Measurements from ENCODE around the gene ANKRD33B.

- TF ChIP-seq ZNF34 (CRISPR knock-in tag; IDR thresholded peaks at IDR 0.05; ENCODE audit: borderline replicate concordance) (no peak), ZBTB33 (CRISPR knock-in tag; IDR thresholded peaks at IDR 0.05) (no peak), TCF12 (IDR thresholded peaks at IDR 0.05) (no peak), TCF12 (CRISPR knock-in tag; IDR thresholded peaks at IDR 0.05) (no peak), PHF20 (CRISPR knock-in tag; IDR thresholded peaks at IDR 0.05) (no peak), ZNF292 (CRISPR knock-in tag; IDR thresholded peaks at IDR 0.05; ENCODE audit: borderline replicate concordance, low read depth) (no peak), SOX6 (IDR thresholded peaks at IDR 0.05) (no peak), SOX6 (CRISPR knock-in tag; IDR thresholded peaks at IDR 0.05) (no peak)
Measured at GRCh38 chr5:10536511-10536910, 27.4 kb upstream of the ANKRD33B start.
